ENCODE measurements around the gene NUP43.
"Not testable (repeated sequence)": the region's sequence is repeated elsewhere in the genome, so short reads cannot be mapped to it uniquely, and the experiment has no call there.

DNA sequence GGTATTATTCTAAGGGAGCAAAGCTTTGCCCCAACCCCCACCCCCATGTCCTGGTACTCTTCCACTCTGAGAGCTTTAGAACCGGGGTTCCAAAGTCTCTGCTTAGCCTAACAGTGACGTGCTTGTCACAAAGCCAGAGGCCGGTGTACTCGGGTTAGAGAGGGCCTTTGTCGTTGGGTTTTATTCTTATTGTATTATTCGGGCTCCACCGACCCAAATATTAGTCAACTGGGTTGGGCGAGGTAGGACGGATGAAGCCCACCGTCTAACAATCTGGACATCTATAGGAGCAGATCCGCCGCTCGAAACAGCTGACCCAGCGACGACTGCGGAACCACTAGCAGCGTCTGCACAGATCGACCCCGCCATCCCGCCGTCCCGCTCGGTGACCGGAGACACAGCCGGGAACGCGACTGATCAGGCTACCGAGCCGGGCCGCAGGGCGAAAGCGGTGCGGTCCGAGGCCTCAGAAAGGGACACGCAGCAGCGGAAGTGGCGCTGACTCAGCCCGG is 2.8 kb upstream of the NUP43 start:
- TF ChIP-seq POLR2A, EP300 (IDR thresholded peaks at IDR 0.05): not testable (repeated sequence)
- TF ChIP-seq, protein P1, sequence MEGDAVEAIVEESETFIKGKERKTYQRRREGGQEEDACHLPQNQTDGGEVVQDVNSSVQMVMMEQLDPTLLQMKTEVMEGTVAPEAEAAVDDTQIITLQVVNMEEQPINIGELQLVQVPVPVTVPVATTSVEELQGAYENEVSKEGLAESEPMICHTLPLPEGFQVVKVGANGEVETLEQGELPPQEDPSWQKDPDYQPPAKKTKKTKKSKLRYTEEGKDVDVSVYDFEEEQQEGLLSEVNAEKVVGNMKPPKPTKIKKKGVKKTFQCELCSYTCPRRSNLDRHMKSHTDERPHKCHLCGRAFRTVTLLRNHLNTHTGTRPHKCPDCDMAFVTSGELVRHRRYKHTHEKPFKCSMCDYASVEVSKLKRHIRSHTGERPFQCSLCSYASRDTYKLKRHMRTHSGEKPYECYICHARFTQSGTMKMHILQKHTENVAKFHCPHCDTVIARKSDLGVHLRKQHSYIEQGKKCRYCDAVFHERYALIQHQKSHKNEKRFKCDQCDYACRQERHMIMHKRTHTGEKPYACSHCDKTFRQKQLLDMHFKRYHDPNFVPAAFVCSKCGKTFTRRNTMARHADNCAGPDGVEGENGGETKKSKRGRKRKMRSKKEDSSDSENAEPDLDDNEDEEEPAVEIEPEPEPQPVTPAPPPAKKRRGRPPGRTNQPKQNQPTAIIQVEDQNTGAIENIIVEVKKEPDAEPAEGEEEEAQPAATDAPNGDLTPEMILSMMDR (IDR thresholded peaks at IDR 0.05): not testable (repeated sequence)

Data from tibial nerve (tissue), 4 donors.